HuH-7.5 (cell line): ENCODE results near the gene CBY2.
"Not testable (repeated sequence)": the region's sequence is repeated elsewhere in the genome, so short reads cannot be mapped to it uniquely, and the experiment has no call there.

Experiments used
- DNase-seq: peaks from one replicate; pipeline ENCODE4 v3.0.0; 2011; ENCODE audit warnings: low spot score

CBY2 gene

DNA sequence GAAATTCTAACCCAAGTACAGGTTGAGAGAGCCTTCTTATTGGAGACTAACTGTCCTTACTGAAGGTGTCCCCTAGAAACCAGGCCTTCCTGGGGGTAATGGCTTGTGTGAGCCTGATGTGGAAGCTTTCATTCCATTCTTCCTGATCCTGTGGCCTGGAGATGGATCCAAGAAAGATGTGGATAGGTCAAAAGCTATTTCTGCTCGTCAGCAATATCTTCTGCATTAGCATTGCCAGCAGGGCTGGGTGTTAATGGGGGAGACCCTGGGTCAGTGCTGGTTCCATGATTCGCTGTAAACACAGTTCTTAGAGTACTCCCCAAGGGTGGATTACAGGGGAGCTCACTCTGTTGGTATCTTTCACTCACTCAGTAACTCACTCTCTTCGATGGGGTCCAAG lies 42.9 kb downstream of the CBY2 start:
- no peak for DNase-seq

DNA sequence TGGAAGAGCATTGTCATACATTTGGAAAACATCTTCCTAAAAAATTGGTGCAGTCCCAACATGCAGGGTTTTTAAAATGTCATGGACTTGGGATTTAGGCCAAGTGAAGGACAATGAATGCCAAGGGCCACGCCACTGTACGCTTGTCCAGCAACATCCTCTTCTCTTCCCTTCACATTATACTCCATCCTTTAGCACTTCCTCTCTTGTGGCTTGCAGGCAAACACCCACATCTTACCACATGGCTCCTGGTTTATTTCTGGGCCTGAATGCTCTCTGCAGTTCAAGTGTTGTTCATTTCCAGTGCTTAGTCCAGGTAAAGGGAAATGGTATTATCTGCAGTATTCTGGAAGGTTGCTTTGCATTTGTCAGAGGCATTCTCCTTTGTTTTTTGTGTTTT lies 45.0 kb downstream of the CBY2 start:
- no peak for DNase-seq

DNA sequence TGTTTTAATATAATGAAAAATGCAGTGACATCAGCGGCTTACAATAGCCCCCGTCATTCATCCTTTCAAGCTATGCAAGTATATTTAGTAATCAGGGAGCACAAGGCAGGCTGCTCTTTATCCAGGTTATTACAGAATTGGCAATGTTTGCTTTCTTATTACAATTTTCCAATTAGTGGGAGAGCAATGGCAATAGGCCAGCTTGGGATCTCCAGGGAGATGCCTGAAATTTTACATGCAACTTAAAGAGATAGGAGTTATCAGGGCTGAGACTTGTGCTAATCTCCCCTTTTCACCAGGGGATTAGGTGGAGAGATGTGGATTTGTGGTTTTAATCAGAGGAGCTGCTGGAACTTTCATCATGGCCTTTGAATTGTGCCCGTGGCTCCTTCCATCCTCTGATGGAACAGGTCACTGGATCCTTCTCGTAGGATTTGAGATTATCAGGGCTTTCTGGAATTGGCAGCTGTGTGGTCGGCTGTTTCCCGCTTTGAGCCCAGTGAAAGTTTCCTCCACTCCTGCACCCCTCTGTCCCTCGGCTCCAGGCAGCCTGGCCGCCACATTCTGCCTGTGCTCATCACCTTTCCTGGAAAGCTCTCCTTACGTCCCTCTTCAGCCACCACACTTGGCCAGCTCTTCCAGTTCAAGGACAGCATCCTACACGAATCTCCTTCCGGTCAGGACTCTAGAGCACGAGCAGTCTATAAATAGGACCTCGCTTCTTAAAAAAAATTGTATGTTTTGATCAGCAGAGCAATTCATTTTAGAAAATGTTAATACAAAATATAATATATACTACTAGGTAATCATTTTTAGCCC lies 47.0 kb downstream of the CBY2 start:
- no peak for DNase-seq

DNA sequence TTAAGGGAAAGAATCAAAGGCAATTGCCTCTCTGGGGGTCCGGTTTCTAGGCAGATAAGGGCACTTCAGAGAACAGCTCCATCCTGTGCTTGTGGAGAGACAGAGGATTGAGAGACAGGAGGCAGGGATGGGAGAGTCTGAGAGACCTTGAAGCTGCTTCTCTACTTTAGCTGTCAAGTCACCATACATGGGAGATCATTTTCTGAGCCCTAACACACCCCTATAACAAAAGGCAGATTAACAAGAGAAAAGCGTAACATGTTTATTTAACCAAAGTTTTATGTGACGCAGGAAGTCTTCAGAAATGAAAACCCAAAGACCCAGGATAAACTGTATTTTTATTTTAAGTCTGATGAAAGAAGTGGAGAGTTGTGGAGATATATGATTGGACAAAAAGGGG lies 48.4 kb downstream of the CBY2 start:
- no peak for DNase-seq

DNA sequence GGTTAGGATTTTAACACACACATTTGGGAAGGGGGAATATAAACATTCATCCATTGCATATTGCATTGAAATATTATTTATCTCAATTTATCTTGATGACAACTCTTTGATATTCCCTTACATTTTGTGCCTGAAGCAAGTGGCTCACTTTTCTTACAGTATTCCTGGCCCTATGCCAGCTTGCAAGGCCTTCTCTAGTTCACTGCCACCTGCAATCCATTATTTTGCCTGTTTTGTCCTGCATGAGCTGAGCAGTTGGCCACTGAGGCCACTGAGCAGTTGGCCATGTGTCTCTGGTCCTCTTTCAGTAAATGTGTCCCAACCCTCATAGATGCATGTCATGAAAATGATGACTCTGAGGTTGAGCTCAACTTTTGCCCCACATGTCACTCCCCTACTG lies 49.8 kb downstream of the CBY2 start:
- no peak for DNase-seq

DNA sequence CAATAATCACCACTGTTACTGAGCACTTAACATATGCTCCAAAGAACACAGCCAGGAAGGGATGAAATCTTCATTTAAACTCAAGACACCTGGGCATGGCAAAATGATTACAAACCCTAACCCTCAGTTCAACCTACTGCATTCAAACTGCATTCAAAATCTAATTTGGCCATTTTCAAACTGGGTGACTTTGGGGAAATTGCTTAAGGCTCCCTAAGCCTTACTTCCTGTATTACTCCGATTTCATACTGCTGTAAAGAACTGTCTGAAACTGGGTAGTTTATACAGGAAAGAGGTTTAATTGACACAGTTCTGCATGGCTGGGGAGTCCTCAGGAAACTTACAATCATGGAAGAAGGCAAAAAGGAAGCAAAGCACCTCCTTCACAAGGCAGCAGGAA lies 50.4 kb downstream of the CBY2 start:
- DNase-seq = no peak

DNA sequence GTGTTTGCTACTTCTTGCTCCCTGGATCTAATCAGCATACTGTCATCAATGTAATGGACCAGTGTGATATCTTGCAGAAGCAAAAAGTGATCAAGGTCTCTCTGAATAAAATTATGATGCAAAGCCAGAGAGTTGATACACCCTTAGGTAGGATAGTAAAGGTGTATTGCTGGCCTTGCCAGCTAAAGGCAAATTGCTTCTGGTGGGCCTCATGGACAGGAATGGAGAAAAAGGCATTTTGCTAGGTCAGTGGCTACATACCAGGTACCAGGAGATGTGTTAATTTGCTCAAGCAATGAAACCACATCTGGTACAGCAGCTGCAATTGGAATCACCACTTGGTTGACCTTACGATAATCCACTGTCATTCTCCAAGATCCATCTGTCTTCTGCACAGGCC lies 54.4 kb downstream of the CBY2 start:
- not testable (repeated sequence) for DNase-seq

DNA sequence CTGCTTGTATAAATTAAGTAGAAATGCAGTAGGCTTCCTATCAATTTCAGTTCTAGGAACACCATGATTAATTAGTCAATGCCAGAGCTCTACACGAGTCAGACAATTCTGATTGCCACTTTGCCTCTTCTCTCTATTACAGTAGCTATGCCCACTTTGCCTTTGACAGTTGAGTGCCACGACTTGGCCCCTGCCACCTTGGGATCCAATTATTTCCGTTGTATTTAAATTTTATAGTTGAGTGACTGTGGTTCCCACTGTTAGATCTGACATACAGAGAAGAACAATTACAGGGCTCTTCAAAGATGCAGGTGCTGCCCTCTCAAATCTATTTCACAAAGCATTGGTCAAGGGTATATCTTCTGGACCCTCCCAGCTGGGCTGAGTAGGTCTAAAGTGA lies 55.5 kb downstream of the CBY2 start:
- not testable (repeated sequence) for DNase-seq

DNA sequence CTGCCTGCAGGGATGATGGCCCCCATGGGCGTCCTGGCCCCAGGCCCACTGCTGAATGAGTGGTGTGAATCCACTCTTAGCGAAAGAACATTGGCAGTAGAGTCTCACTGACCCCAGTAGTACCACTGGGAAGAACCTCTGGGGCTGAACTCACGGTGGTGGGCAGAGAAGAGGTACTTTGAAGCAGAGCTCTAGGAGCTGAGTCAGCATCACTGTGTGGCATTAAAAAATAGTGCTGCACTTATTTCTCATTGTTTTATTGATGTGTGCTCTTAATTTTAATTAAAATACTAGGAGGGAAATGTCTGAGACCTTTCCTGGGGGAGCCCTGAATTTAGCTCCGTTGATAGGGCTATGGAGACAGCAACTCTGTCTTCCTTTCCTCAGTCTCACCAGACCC lies 61.3 kb downstream of the CBY2 start:
- DNase-seq = no peak
